ENCODE data around the gene ASB13.

DNA sequence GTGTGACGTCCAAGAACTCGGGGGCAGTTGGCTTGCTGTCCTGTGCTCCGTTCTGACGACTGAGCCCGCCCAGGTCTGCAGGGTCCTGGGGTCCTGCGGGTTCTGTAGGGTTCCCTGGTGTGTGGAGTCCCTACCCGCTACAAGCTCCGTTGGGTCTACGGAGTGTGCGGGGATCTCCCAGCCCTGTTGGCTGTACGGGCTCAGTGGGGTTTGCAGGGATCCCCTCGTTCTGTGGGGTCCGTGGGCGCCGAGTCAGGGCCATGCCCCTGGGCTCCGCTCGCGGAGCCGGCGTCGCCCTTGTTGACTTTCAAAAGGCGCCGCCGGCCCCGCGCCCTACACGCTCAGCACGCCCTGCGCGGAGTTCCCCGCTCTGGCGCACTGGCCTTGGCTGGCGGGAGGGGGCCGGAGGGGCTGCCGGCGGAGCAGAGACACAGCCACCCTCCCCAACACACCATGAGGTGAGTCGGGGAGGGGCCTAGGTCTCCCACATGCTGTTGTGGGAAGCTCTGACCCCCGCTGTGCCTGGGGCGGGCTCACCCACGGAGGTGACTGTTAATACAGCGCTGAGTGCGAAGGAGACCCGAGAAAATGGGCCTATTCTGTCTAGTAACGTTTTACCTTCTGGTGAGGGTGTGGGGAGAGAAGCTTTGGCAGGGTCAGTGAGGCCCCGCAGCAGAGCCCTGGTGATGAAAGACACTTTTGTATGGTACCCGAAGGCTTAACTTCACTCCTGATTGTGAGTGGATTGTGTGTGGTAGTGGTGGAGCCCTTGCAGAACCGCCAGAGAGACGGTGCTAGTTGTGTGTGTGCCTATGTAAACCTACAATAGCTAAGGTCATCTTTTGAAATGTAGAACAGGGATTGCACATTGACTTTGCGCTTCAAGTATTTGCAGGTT, 26.3 kb upstream of the ASB13 start:
- TF ChIP-seq, protein P1, sequence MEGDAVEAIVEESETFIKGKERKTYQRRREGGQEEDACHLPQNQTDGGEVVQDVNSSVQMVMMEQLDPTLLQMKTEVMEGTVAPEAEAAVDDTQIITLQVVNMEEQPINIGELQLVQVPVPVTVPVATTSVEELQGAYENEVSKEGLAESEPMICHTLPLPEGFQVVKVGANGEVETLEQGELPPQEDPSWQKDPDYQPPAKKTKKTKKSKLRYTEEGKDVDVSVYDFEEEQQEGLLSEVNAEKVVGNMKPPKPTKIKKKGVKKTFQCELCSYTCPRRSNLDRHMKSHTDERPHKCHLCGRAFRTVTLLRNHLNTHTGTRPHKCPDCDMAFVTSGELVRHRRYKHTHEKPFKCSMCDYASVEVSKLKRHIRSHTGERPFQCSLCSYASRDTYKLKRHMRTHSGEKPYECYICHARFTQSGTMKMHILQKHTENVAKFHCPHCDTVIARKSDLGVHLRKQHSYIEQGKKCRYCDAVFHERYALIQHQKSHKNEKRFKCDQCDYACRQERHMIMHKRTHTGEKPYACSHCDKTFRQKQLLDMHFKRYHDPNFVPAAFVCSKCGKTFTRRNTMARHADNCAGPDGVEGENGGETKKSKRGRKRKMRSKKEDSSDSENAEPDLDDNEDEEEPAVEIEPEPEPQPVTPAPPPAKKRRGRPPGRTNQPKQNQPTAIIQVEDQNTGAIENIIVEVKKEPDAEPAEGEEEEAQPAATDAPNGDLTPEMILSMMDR (IDR thresholded peaks at IDR 0.05), result no peak
- TF ChIP-seq POLR2AphosphoS5 (IDR thresholded peaks at IDR 0.05), result no peak

Data from stomach (tissue), 4 donors.